Neural cell (in vitro differentiated cells): ENCODE results near the gene CCNJL.

Experiments used
- CTCF ChIP-seq: fragments of 450-650 bp; IDR thresholded peaks from 2 replicates; pipeline ENCODE4 v1.5.1; 2014; ENCODE audit warnings: antibody characterized with exemption, mild to moderate bottlenecking, moderate library complexity; ENCODE audit not compliant: poor library complexity, severe bottlenecking
- EP300 ChIP-seq: fragments of 450-650 bp; conservative IDR thresholded peaks from 2 replicates; pipeline ENCODE4 v1.6.1; 2014; ENCODE audit warnings: antibody characterized with exemption, mild to moderate bottlenecking, moderate library complexity; ENCODE audit not compliant: poor library complexity, severe bottlenecking
- EZH2 ChIP-seq: fragments of 200-600, 300-800 bp; shearing (Covaris generic), sonication (generic); IDR thresholded peaks from 2 replicates; pipeline ENCODE4 v1.6.1; 2014; ENCODE audit warnings: antibody characterized with exemption, low read length, borderline replicate concordance, mild to moderate bottlenecking; ENCODE audit not compliant: insufficient read depth, poor library complexity, severe bottlenecking
- POLR2AphosphoS5 ChIP-seq: IDR thresholded peaks from 2 replicates; pipeline ENCODE4 v1.6.1; 2012
- RAD21 ChIP-seq: fragments of 450-650 bp; conservative IDR thresholded peaks from 2 replicates; pipeline ENCODE4 v1.6.1; 2014; ENCODE audit warnings: antibody characterized with exemption, mild to moderate bottlenecking, moderate library complexity
- REST ChIP-seq: IDR thresholded peaks from 2 replicates; pipeline ENCODE4 v1.6.1; 2012; ENCODE audit warnings: borderline replicate concordance
- SMC3 ChIP-seq: fragments of 450-650 bp; conservative IDR thresholded peaks from 2 replicates; pipeline ENCODE4 v1.6.1; 2014; ENCODE audit warnings: antibody characterized with exemption, mild to moderate bottlenecking, moderate library complexity; ENCODE audit not compliant: poor library complexity
- TAF1 ChIP-seq: IDR thresholded peaks from 2 replicates; pipeline ENCODE4 v1.6.1; 2012; ENCODE audit warnings: low read depth

GRCh38 chr5:160349249-160349934 is 37.0 kb upstream of the CCNJL start:
- TF ChIP-seq CTCF (no peak), RAD21 (no peak), REST (no peak), EZH2 (no peak), EP300 (no peak), POLR2AphosphoS5 (no peak), SMC3 (no peak), TAF1 (no peak)
